COR-L47 (cell line): ENCODE data around the gene OR51V1.

ENCODE experiments used
- DNase-seq: peaks from one replicate; lab custom pipeline; 2025; lab: John Stamatoyannopoulos, UW

The OR51V1 gene

GRCh38 chr11:5230266-5230665, 29.8 kb upstream of the OR51V1 start:
- DNase-seq = no peak

GRCh38 chr11:5229796-5230195, 29.3 kb upstream of the OR51V1 start:
- DNase-seq = no peak

- no peak for DNase-seq
Observed at GRCh38 chr11:5229356-5229755, 28.9 kb upstream of the OR51V1 start.

- DNase-seq = no peak
Observed at GRCh38 chr11:5228124-5228523, 27.6 kb upstream of the OR51V1 start.

GRCh38 chr11:5227681-5228080, 27.2 kb upstream of the OR51V1 start:
- DNase-seq = no peak

GRCh38 chr11:5226732-5227310, 26.3 kb upstream of the OR51V1 start, which contains the start of gene HBB:
Gene HBB (minus strand): TSS chr11:5227071. CDS start chr11:5227021, 50 bp downstream.
- DNase-seq = no peak

GRCh38 chr11:5225480-5225871, 25.0 kb upstream of the OR51V1 start:
- DNase-seq = no peak

- no peak for DNase-seq
Observed at GRCh38 chr11:5224538-5225479, 24.3 kb upstream of the OR51V1 start.

GRCh38 chr11:5223686-5224085, 23.2 kb upstream of the OR51V1 start:
- no peak for DNase-seq

GRCh38 chr11:5223146-5223545, 22.7 kb upstream of the OR51V1 start:
- no peak for DNase-seq

GRCh38 chr11:5210376-5210885, 9.9 kb upstream of the OR51V1 start:
- no peak for DNase-seq

- DNase-seq = peak; percentile 1
Observed at GRCh38 chr11:5204787-5205186, 4.3 kb upstream of the OR51V1 start.

- no peak for DNase-seq
Observed at GRCh38 chr11:5203366-5203765, 2.9 kb upstream of the OR51V1 start.

GRCh38 chr11:5198285-5198684, 2.2 kb downstream of the OR51V1 start:
- DNase-seq = no peak

- DNase-seq = no peak
Observed at GRCh38 chr11:5197536-5197935, 2.9 kb downstream of the OR51V1 start.

- no peak for DNase-seq
Observed at GRCh38 chr11:5196731-5197130, 3.8 kb downstream of the OR51V1 start.

- no peak for DNase-seq
Observed at GRCh38 chr11:5196067-5196466, 4.4 kb downstream of the OR51V1 start.

GRCh38 chr11:5192738-5193137, 7.7 kb downstream of the OR51V1 start:
- no peak for DNase-seq

- DNase-seq = no peak
Observed at GRCh38 chr11:5188201-5188600, 12.3 kb downstream of the OR51V1 start.

GRCh38 chr11:5178046-5178837, 22.2 kb downstream of the OR51V1 start:
- DNase-seq = no peak

GRCh38 chr11:5174934-5175333, 25.5 kb downstream of the OR51V1 start:
- DNase-seq = no peak

GRCh38 chr11:5171856-5172255, 28.6 kb downstream of the OR51V1 start:
- DNase-seq = no peak
